HepG2 (cell line): ENCODE measurements around the gene ECT2. TPM values are rescaled to one million over a fixed set of nuclear protein-coding genes. Genes with fewer than 3 reads are reported as not detected.

ENCODE experiments used
- FOXA1 ChIP-seq, 2 experiments: fragments of 450-650 bp in 1 of 2; sonication (generic) in 1 of 2; formaldehyde crosslinking in 1 of 2; IDR thresholded peaks; 2 replicates each; pipeline versions ENCODE4 v1.4.0 to v1.6.1; 2016 to 2020; ENCODE audit warnings: missing genetic modification reagents in 1 of 2
- MXI1 ChIP-seq: IDR thresholded peaks from 3 replicates; pipeline ENCODE4 v1.6.1; 2012; ENCODE audit warnings: low read depth, low read length, inconsistent platforms, borderline replicate concordance
- NFKB2 ChIP-seq: sonication (generic); formaldehyde crosslinking; IDR thresholded peaks from 2 replicates; pipeline ENCODE4 v1.4.0; 2020; ENCODE audit warnings: missing genetic modification reagents, borderline replicate concordance
- NFYB ChIP-seq: sonication (generic); formaldehyde crosslinking; IDR thresholded peaks from 2 replicates; pipeline ENCODE4 v1.4.0; 2020; ENCODE audit warnings: missing genetic modification reagents
- PITX1 ChIP-seq: sonication (generic); formaldehyde crosslinking; IDR thresholded peaks from 2 replicates; pipeline ENCODE4 v1.5.1; 2020; ENCODE audit warnings: mild to moderate bottlenecking, missing genetic modification reagents
- ZNF546 ChIP-seq: sonication (generic); formaldehyde crosslinking; conservative IDR thresholded peaks from 2 replicates; pipeline ENCODE4 v1.8.1; 2023; ENCODE audit warnings: mild to moderate bottlenecking, missing genetic modification reagents
- ZNF567 ChIP-seq: sonication (generic); formaldehyde crosslinking; IDR thresholded peaks from 2 replicates; pipeline ENCODE4 v1.8.1; 2023; ENCODE audit warnings: mild to moderate bottlenecking, missing genetic modification reagents, borderline replicate concordance
- ZNF629 ChIP-seq: sonication (generic); formaldehyde crosslinking; conservative IDR thresholded peaks from 2 replicates; pipeline ENCODE4 v1.5.0; 2020; ENCODE audit warnings: missing genetic modification reagents
- ZNF782 ChIP-seq: sonication (generic); formaldehyde crosslinking; IDR thresholded peaks from 2 replicates; pipeline ENCODE4 v1.4.0; 2020; ENCODE audit warnings: missing genetic modification reagents, mild to moderate bottlenecking, borderline replicate concordance
- ZNF883 ChIP-seq: sonication (generic); formaldehyde crosslinking; IDR thresholded peaks from 2 replicates; pipeline ENCODE4 v1.5.1; 2020; ENCODE audit warnings: mild to moderate bottlenecking, missing genetic modification reagents; ENCODE audit errors: not compliant biosample characterization
- polyA plus RNA-seq, 8 experiments: library from polyadenylated mRNA; depleted of rRNA in 3 of 8; stranded (reverse) in 7 of 8; unstranded in 1 of 8; fragments of >200 nt; fragmentation: Illumina TruSeq in 4 of 8; extraction: Trizol in 4 of 8; gene quantifications; 2 replicates each; pipeline versions ENCODE4 v1.2.1 to v1.2.3, GENCODE V29; 2011 to 2016; ENCODE audit warnings: low read depth in 4 of 8, missing spikeins in 1 of 8, mixed read lengths in 1 of 8; ENCODE audit not compliant: insufficient read depth in 1 of 8
- total RNA-seq, 5 experiments: library from RNA; depleted of rRNA; stranded (reverse); fragments of >200 nt; fragmentation: Illumina TruSeq; extraction: Trizol; gene quantifications; 2 replicates each; pipeline ENCODE4 v1.2.3, GENCODE V29; 2016; ENCODE audit warnings: low read depth in 1 of 5
- TF ChIP-seq, protein P1 (sequence below): sonication (generic); formaldehyde crosslinking; IDR thresholded peaks from 2 replicates; pipeline ENCODE4 v1.4.0; 2020; ENCODE audit warnings: missing genetic modification reagents
- TF ChIP-seq, protein P2 (sequence below): sonication (generic); formaldehyde crosslinking; IDR thresholded peaks from 2 replicates; pipeline ENCODE4 v1.4.0; 2020; ENCODE audit warnings: missing genetic modification reagents, mild to moderate bottlenecking, borderline replicate concordance
- TF ChIP-seq, protein P3 (sequence below): sonication (generic); formaldehyde crosslinking; IDR thresholded peaks from 2 replicates; pipeline ENCODE4 v1.5.0; 2020; ENCODE audit warnings: mild to moderate bottlenecking, low read depth, missing genetic modification reagents, borderline replicate concordance
- TF ChIP-seq, protein P4 (sequence below), 2 experiments: sonication (generic) in 1 of 2; formaldehyde crosslinking in 1 of 2; IDR thresholded peaks; 2 replicates each; pipeline versions ENCODE4 v1.4.0 to v1.6.1; 2018 to 2020; ENCODE audit warnings: missing genetic modification reagents in 2 of 2, borderline replicate concordance in 1 of 2, low read depth in 1 of 2, mild to moderate bottlenecking in 1 of 2, missing biosample characterization in 1 of 2
- TF ChIP-seq, protein P5 (sequence below): sonication (generic); formaldehyde crosslinking; IDR thresholded peaks from 2 replicates; pipeline ENCODE4 v1.5.1; 2020; ENCODE audit warnings: missing genetic modification reagents, mild to moderate bottlenecking, borderline replicate concordance
- TF ChIP-seq, protein P6 (sequence below): sonication (generic); formaldehyde crosslinking; IDR thresholded peaks from 2 replicates; pipeline ENCODE4 v1.8.1; 2023; ENCODE audit warnings: mild to moderate bottlenecking, missing genetic modification reagents

ECT2 gene
- total and polyA plus RNA-seq, 2 of the 13 experiments (the other 11 are each of a cell fraction or from before 2014, with no cell fraction given), result 21.6 to 52.0 TPM

DNA sequence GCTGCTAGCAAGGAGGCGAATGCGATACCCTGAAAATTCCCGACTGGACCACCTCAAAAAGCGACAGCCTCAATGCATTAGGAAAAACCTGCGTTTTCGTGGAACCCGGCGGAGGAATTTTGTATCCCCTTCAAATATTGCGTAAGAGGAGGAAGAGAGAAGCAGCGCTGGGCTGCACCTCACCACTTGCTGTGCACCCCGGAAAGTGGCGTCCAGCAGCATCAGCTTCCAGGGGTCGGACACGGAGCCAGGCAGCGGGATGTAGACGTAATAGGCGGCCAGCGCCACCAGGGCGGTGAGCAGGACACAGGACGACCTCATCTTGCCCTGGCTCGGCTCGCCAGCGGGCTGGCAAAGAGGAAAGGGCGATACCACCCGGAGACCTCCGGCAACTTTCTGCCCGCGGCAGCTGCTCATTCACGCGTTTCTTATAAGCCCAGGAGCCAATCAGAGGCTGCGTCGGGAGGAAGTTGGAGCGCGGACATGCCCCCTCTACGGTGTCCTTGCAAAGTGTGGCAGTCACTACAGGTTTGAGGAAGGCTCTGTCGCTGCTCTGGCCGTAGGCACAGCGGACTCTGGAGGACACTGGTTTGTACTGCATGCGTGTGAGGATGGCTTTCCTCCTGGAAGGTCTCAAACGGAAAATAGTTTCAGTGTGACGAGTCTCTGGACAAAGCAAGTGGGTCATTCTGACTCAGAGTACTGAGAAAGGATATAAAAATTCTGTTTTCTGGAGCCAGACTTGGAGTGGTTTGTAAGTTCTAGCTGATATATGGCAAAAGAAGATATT is 39.7 kb upstream of the ECT2 start, which contains the start of gene NCEH1 (continued):
- TF ChIP-seq, protein P1, sequence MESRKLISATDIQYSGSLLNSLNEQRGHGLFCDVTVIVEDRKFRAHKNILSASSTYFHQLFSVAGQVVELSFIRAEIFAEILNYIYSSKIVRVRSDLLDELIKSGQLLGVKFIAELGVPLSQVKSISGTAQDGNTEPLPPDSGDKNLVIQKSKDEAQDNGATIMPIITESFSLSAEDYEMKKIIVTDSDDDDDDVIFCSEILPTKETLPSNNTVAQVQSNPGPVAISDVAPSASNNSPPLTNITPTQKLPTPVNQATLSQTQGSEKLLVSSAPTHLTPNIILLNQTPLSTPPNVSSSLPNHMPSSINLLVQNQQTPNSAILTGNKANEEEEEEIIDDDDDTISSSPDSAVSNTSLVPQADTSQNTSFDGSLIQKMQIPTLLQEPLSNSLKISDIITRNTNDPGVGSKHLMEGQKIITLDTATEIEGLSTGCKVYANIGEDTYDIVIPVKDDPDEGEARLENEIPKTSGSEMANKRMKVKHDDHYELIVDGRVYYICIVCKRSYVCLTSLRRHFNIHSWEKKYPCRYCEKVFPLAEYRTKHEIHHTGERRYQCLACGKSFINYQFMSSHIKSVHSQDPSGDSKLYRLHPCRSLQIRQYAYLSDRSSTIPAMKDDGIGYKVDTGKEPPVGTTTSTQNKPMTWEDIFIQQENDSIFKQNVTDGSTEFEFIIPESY (CRISPR knock-in tag), result no peak; the same call in 1 of the 2 replicates
- TF ChIP-seq, protein P2, sequence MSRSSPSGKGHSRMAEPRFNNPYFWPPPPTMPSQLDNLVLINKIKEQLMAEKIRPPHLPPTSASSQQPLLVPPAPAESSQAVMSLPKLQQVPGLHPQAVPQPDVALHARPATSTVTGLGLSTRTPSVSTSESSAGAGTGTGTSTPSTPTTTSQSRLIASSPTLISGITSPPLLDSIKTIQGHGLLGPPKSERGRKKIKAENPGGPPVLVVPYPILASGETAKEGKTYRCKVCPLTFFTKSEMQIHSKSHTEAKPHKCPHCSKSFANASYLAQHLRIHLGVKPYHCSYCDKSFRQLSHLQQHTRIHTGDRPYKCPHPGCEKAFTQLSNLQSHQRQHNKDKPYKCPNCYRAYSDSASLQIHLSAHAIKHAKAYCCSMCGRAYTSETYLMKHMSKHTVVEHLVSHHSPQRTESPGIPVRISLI (CRISPR knock-in tag), result peak; percentile 47; the same call in 1 of the 2 replicates
- TF ChIP-seq NFYB (CRISPR knock-in tag) (peak; percentile 82), NFKB2 (CRISPR knock-in tag) (peak; percentile 53; the same call in 1 of the 2 replicates), ZNF546 (CRISPR knock-in tag) (no peak), ZNF883 (CRISPR knock-in tag) (peak; percentile 87), ZNF629 (CRISPR knock-in tag) (0 out of 2 replicates have a peak, but pooled peaks have one; percentile 5), ZNF567 (CRISPR knock-in tag) (peak; percentile 23; the same call in 1 of the 2 replicates), MXI1 (peak; percentile 70; the same call in 1 of the 3 replicates), FOXA1 (IDR thresholded peaks at IDR 0.05) (no peak), FOXA1 (CRISPR knock-in tag; IDR thresholded peaks at IDR 0.05) (0 out of 2 replicates have a peak, but pooled peaks have one; percentile 15), PITX1 (0 out of 2 replicates have a peak, but pooled peaks have one; percentile 21), ZNF782 (CRISPR knock-in tag) (peak; percentile 17; the same call in 1 of the 2 replicates)
- TF ChIP-seq, protein P3, sequence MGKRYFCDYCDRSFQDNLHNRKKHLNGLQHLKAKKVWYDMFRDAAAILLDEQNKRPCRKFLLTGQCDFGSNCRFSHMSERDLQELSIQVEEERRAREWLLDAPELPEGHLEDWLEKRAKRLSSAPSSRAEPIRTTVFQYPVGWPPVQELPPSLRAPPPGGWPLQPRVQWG (CRISPR knock-in tag), result no peak
- TF ChIP-seq, protein P4, sequence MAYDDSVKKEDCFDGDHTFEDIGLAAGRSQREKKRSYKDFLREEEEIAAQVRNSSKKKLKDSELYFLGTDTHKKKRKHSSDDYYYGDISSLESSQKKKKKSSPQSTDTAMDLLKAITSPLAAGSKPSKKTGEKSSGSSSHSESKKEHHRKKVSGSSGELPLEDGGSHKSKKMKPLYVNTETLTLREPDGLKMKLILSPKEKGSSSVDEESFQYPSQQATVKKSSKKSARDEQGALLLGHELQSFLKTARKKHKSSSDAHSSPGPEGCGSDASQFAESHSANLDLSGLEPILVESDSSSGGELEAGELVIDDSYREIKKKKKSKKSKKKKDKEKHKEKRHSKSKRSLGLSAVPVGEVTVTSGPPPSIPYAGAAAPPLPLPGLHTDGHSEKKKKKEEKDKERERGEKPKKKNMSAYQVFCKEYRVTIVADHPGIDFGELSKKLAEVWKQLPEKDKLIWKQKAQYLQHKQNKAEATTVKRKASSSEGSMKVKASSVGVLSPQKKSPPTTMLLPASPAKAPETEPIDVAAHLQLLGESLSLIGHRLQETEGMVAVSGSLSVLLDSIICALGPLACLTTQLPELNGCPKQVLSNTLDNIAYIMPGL (CRISPR knock-in tag; IDR thresholded peaks at IDR 0.05; ENCODE audit: borderline replicate concordance in 1 of 2, low read depth in 1 of 2), result peak; percentile 93 to 94; a peak in 3 of 4 replicates
- TF ChIP-seq, protein P5, sequence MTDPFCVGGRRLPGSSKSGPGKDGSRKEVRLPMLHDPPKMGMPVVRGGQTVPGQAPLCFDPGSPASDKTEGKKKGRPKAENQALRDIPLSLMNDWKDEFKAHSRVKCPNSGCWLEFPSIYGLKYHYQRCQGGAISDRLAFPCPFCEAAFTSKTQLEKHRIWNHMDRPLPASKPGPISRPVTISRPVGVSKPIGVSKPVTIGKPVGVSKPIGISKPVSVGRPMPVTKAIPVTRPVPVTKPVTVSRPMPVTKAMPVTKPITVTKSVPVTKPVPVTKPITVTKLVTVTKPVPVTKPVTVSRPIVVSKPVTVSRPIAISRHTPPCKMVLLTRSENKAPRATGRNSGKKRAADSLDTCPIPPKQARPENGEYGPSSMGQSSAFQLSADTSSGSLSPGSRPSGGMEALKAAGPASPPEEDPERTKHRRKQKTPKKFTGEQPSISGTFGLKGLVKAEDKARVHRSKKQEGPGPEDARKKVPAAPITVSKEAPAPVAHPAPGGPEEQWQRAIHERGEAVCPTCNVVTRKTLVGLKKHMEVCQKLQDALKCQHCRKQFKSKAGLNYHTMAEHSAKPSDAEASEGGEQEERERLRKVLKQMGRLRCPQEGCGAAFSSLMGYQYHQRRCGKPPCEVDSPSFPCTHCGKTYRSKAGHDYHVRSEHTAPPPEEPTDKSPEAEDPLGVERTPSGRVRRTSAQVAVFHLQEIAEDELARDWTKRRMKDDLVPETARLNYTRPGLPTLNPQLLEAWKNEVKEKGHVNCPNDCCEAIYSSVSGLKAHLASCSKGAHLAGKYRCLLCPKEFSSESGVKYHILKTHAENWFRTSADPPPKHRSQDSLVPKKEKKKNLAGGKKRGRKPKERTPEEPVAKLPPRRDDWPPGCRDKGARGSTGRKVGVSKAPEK (CRISPR knock-in tag), result no peak
- TF ChIP-seq, protein P6, sequence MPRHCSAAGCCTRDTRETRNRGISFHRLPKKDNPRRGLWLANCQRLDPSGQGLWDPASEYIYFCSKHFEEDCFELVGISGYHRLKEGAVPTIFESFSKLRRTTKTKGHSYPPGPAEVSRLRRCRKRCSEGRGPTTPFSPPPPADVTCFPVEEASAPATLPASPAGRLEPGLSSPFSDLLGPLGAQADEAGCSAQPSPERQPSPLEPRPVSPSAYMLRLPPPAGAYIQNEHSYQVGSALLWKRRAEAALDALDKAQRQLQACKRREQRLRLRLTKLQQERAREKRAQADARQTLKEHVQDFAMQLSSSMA (CRISPR knock-in tag), result peak; percentile 98
